HUES64 (cell line): ENCODE results near the gene THRB.

ENCODE experiments used
- H3K27ac ChIP-seq: 2 replicates; pipeline ENCODE4 v1.7.0; 2013; ENCODE audit warnings: low read depth, low read length, inconsistent platforms
- H3K27me3 ChIP-seq: 2 replicates; pipeline ENCODE4 v1.6.1; 2013; ENCODE audit warnings: mild to moderate bottlenecking, low read length; ENCODE audit not compliant: insufficient read depth
- H3K36me3 ChIP-seq: 2 replicates; pipeline ENCODE4 v1.6.1; 2013; ENCODE audit warnings: mild to moderate bottlenecking, low read length; ENCODE audit not compliant: insufficient read depth
- H3K4me1 ChIP-seq: 2 replicates; pipeline ENCODE4 v1.6.1; 2013; ENCODE audit warnings: mild to moderate bottlenecking, low read length, moderate library complexity; ENCODE audit not compliant: insufficient read depth
- H3K4me3 ChIP-seq: 2 replicates; pipeline ENCODE4 v1.5.1; 2013; ENCODE audit warnings: mild to moderate bottlenecking, low read length, moderate library complexity
- H3K9ac ChIP-seq: 2 replicates; pipeline ENCODE4 v1.6.1; 2013; ENCODE audit warnings: mild to moderate bottlenecking, low read depth, low read length
- H3K9me3 ChIP-seq: 2 replicates; pipeline ENCODE4 v1.6.1; 2013; ENCODE audit warnings: low read depth, low read length; ENCODE audit not compliant: insufficient read depth
- WGBS: fragments of 150-250, 120-280 bp; methylation state at CpG from one replicate; pipeline ENCODE4 v1.1.7; 2013; ENCODE audit warnings: missing lambda C conversion rate; 5-methylcytosine and 5-hydroxymethylcytosine counted together

The THRB gene

DNA sequence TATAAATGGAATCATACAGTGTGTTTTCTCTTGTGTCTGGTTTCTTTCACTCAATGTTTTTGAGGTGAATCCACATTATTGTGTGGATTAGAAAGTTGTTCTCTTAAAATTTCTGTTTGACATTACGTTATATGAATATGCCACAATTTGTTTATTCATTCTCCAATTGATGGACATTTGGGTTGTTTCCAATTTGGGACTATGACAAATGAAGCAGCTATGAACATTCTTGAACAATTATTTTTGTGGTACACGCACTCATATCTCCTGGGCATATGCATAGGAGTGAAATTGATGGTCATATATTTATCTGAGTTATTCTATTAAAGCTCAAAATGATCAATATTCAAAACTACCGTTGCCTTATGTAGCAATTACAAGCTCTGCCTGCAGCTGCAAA lies 5.3 kb upstream of the THRB start:
- Histone ChIP-seq H3K36me3 (no peaks in the 10 kb centered on the region), H3K27ac (no peak overlapping the region), H3K4me1 (peaks cover 38% of the 10 kb centered on the region), H3K9ac (no peak overlapping the region), H3K9me3 (no peaks in the 10 kb centered on the region), H3K27me3 (peaks cover 19% of the 10 kb centered on the region), H3K4me3 (no peak overlapping the region)
- 92% methylated on average over 3 of the region's 3 CpGs for WGBS

DNA sequence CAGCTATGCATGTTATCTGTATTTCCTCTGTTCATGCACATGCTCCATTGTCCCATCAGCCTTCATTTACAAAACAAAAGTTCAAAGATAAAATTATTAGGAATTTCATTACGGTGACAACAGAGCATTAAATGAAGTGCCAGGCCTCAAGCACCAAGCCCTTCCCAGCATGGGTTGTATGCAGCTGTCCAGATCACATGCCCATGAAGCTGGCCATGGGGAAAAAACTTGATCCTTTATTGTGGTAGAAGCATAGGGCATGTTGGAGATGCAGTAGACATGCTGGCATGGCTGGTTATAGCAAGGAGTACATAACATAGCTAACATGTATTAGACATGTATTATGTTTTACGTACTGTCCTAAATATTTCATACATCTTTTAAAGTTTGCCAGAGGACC lies 4.1 kb upstream of the THRB start:
- peaks cover 38% of the 10 kb centered on the region for H3K4me1 ChIP-seq

DNA sequence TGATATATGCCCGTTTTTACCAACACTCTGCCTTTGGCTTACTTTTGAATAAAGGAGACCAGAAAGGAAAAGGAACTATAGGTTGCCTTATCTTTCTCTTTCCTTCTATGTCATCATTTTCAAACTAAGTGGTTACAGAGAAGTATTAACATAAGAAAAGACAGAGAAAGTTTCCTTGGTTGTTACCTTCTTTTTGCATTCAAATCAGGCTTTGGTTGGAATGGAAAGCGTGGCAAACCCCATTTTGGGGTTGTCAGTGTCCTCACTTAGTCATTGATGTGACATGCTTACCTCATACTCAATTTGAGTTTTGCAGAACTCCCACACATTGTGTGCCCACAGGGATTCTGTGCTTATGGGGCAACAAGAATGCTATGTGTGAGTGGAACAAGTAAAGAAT lies 3.7 kb upstream of the THRB start:
- Histone ChIP-seq H3K27me3 (peaks cover 28% of the 10 kb centered on the region), H3K27ac (peak overlapping the region; percentile 75; the same call in 1 of the 2 replicates), H3K4me3 (no peak overlapping the region), H3K4me1 (peaks cover 41% of the 10 kb centered on the region), H3K9me3 (no peaks in the 10 kb centered on the region), H3K36me3 (no peaks in the 10 kb centered on the region), H3K9ac (no peak overlapping the region)
- 58% methylated on average over 2 of the region's 2 CpGs for WGBS

More for the DNA sequence above, 4.1 kb upstream of the THRB start:
- peak overlapping the region; percentile 75; the same call in 1 of the 2 replicates for H3K27ac ChIP-seq
- no peaks in the 10 kb centered on the region for H3K36me3 ChIP-seq
- 48% methylated on average over 1 of the region's 2 CpGs for WGBS
- peaks cover 24% of the 10 kb centered on the region for H3K27me3 ChIP-seq
- no peak overlapping the region for H3K4me3 ChIP-seq
- no peaks in the 10 kb centered on the region for H3K9me3 ChIP-seq
- no peak overlapping the region for H3K9ac ChIP-seq

DNA sequence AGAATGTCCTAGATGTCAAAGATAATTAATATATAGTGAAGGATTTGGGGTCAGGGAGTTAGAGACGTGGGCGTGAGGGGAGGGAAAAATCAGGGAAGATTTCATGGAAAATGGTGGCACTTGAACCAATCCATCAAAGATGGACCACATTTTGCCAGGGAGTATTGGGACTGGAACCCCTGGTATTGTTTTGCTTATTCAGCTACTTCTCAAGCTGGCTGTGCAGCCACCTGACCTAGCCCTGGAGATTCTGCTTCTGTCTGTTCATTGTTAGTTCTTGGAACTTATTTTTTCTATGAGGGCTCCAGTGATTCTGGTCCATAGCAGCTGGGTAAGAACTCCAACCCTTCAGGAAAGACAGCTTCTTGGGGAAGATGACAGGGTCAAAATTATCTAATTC lies 3.3 kb upstream of the THRB start:
- Histone ChIP-seq H3K27ac (peak overlapping the region; percentile 75; the same call in 1 of the 2 replicates), H3K27me3 (peaks cover 33% of the 10 kb centered on the region), H3K4me3 (no peak overlapping the region), H3K4me1 (peaks cover 45% of the 10 kb centered on the region), H3K36me3 (no peaks in the 10 kb centered on the region), H3K9ac (no peak overlapping the region), H3K9me3 (no peaks in the 10 kb centered on the region)
- 88% methylated on average over 2 of the region's 2 CpGs for WGBS

DNA sequence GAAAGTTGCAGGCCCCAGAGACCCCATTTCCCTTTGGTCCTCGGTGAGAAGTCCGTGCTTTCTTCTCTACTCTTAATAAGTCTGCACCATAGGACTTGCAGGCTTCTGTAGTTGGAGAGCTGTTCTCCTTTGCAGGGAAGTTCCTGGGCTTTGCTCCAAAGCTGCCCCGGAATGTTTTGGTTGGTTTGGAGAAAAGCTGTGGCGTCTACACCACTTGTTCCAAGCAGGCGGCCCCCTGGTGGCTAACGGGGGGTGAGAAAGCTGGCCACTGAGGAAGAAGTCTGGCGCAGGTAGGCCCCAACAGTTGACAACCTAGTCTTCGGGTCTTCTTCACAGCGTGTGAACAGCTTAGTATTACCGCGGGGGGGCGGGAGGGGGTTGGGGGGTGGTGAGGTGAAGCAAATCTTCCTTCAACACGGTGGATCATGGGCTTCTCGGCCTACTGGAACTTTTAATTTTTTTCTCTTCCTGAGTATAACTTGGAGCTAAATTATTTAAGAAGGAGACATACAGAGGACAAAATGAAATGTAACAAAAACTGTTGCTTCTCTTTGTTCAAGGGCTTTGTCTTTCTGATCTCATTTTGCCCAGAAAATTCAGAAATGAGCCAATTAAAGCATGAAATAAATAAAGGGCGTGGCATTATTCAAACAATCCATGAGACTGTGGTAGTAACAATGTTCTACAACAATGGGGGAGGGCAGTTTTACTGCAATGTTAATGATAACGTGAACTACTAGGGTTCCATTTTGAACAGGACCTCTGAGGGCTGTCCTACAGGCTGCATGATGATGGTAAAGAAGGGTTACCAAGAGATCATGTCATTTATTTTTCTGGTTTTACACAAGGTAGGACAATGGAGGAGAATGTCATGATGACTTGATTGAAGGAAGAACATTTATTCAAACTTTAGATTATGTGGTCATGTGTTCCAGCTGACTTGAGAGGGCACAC lies 2.2 kb upstream of the THRB start:
- H3K27me3 ChIP-seq = peaks cover 44% of the 10 kb centered on the region
- no peak overlapping the region for H3K4me3 ChIP-seq
- H3K4me1 ChIP-seq = peaks cover 52% of the 10 kb centered on the region
- WGBS = 30% methylated on average over 10 of the region's 16 CpGs
- no peak overlapping the region for H3K9ac ChIP-seq
- H3K27ac ChIP-seq = no peak overlapping the region
- H3K9me3 ChIP-seq = no peaks in the 10 kb centered on the region
- H3K36me3 ChIP-seq = no peaks in the 10 kb centered on the region

DNA sequence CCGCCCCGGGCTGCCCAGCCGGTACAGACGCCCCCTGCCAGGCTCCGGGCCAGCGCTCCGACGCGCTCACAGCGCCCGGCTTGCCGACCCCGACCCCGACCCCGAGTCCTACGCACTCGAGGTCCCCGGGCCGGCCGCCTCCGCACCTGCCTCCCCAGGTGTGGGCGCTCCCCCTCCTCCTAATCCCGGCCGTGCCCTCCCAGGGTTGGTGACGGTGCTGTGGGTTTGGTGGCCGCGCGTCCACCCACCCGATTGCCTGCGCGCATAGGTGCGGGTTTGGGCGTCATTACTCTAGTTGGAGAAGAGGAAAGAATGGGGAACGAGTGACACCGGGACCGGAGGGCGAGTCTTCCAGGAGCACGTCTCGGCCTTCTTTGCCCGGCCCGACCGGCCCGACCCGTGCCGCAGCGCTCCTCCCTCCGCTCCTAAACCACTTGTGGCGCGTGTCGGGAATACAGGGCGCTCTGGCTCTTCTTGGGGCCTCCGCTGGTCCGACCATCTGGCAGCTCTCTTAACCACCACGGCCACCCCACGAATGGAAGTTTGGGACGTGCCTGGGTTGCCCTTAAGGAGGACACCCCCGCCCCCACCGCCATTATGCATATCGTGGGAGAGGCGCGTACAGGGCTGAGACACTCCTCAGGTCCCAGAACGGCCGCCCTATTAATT lies 810 bp upstream of the THRB start:
- peak overlapping the region; percentile 37; the same call in 1 of the 2 replicates for H3K27ac ChIP-seq
- H3K36me3 ChIP-seq = no peaks in the 10 kb centered on the region
- no peaks in the 10 kb centered on the region for H3K9me3 ChIP-seq
- WGBS = 2% methylated on average over 63 of the region's 63 CpGs
- peak overlapping the region; percentile 49; the same call in 1 of the 2 replicates for H3K9ac ChIP-seq
- H3K4me1 ChIP-seq = peaks cover 52% of the 10 kb centered on the region
- H3K4me3 ChIP-seq = peak overlapping the region; percentile 74
- peaks cover 50% of the 10 kb centered on the region for H3K27me3 ChIP-seq

DNA sequence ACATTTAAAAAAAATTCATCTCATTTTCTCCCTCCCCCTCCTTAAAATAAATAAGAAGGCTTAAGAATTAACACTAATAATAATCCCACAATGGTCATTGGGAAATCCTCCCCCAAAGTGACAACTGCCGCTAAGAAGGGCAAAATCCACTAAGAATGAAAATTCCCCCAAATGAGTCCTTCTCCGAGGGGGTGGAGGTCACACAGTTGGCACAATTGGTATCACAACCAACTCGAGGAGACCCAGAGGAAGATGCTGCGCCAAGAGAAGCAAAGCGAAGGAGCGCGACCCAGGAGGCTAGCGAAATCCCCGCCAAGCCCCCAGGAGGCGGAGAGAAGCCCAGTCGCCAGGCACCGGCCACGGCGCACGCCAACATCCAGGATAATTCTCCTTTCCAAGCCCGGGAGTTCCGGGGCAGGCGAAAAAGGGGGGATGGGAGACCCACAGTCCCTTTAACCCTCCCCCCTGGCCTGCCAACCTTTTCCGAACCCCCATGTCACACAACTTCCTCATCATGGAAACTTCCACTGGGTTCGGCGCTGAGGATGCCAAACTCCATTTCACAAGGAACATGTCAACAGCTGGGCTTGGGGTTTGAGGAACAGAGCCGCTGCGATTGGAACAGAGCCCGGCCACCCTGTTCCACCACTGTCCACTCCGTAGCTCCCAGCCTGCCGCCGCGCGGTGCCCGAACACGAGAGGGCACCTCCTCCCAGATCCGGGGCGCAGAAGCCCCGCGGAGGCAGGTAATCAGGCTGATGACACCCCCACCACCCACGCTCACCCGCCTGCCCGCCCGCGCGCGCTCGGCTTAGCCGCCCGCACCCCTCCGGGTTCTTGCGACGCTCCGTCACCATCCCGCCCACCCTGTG lies 668 bp downstream of the THRB start:
- no peaks in the 10 kb centered on the region for H3K36me3 ChIP-seq
- H3K9ac ChIP-seq = no peak overlapping the region
- H3K4me1 ChIP-seq = peaks cover 45% of the 10 kb centered on the region
- peaks cover 50% of the 10 kb centered on the region for H3K27me3 ChIP-seq
- peak overlapping the region; percentile 61; the same call in 1 of the 2 replicates for H3K27ac ChIP-seq
- H3K4me3 ChIP-seq = peak overlapping the region; percentile 74
- under 1% methylated on average over 50 of the region's 50 CpGs for WGBS
- H3K9me3 ChIP-seq = no peaks in the 10 kb centered on the region

DNA sequence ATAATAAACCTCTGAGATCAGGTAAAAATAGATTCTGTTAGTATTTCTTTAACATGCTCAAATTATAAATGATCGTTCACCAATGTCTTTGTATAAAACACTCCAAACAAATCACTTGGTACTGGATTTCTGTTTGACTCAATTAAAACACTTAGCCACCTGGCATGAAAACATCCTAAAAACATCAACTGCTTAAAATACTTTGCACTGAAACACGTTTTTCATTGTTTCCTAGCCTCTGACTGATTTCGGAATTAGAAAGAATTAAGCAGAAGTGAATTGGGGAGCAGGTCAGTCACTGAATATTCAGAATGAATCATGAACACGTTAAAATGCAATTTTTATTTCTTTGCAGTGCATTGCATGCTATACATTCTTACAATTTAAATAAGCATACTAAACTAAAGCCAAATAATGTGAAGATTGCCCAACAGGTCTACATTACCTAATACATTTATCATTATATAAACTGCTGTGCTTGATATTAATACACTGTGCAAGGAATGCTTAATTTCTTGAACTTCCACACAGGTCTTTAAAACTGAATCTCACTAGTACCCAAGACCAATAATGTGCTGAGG lies 1.6 kb downstream of the THRB start:
- Histone ChIP-seq H3K27ac (no peak overlapping the region), H3K4me3 (peak overlapping the region; percentile 74)

DNA sequence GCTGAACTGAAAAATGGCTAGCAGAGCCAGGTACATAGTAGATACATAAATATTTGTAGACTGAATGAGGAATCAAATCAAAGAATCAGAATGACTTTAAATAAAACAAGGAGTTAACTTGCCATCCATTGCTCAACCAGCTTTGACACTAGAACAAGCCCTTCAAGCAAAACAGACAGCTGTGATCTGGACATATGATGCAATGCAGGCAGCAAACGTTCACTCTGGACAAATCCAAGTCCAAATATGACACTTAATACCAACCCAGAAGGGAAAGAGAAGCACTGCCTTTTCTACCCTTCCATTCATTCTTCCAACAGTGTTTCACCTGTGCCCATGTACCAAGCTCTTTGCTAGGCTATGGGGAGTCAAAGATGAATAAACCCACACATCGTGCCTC lies 4.5 kb downstream of the THRB start:
- Histone ChIP-seq H3K4me1 (peaks cover 17% of the 10 kb centered on the region), H3K27ac (no peak overlapping the region), H3K27me3 (peaks cover 32% of the 10 kb centered on the region), H3K9me3 (no peaks in the 10 kb centered on the region), H3K4me3 (no peak overlapping the region), H3K9ac (no peak overlapping the region), H3K36me3 (no peaks in the 10 kb centered on the region)
- WGBS = 90% methylated on average over 2 of the region's 2 CpGs

More for the DNA sequence above, 1.6 kb downstream of the THRB start:
- H3K27me3 ChIP-seq = peaks cover 50% of the 10 kb centered on the region
- WGBS = 50% methylated on average over 4 of the region's 4 CpGs
- no peaks in the 10 kb centered on the region for H3K36me3 ChIP-seq
- H3K9ac ChIP-seq = no peak overlapping the region
- H3K9me3 ChIP-seq = no peaks in the 10 kb centered on the region
- peaks cover 36% of the 10 kb centered on the region for H3K4me1 ChIP-seq

DNA sequence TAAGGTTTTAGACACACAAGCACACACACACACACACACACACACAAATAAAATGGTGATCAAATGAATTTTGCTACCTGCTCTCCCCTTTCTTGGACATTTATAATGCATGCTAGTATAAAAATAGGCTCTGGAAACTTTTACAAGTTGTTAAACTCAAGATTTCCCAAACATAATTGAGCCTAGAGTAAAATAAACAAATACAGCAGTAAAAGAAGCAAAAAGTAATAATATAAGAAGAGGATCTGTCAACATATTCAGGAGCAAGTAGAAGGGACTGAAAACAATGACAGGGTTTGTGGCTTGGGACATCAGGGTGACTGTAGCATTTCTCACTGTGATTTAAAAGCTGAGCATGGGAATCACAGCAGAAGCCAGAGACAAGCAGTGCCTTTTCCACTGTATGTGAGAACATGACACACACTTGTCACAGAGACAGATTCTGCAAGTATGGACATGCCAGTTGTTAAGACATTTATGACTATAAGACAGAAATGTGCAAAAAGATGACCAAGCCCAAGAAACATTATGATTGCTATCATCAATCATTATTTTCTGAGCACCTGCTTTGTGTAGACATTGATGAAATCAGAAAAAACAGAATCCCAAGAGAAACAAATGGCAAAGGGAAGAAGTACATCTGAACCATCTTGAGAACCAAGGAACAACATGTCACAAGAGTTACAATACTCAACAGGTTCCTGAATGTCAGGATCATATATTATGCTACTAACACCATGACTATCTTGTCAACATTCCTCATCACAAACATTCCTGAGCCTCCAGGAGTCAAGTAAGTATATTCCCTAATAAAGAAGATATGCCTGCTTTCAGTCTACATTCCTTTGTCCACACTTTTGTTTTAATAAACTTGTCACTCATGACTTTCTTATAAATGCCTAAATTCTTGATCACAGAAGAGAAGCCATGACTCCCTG lies 7.1 kb downstream of the THRB start:
- Histone ChIP-seq H3K27me3 (peaks cover 14% of the 10 kb centered on the region), H3K9ac (no peak overlapping the region), H3K4me1 (peaks cover 6% of the 10 kb centered on the region), H3K4me3 (no peak overlapping the region), H3K27ac (no peak overlapping the region), H3K9me3 (no peaks in the 10 kb centered on the region), H3K36me3 (no peaks in the 10 kb centered on the region)
